NCI-H510A (cell line): ENCODE data around the gene TRIL.

Source experiments
- DNase-seq: peaks from one replicate; lab custom pipeline; 2025; lab: John Stamatoyannopoulos, UW

Gene TRIL

GRCh38 chr7:28983396-28984190, 25.5 kb upstream of the TRIL start:
- no peak for DNase-seq

DNA sequence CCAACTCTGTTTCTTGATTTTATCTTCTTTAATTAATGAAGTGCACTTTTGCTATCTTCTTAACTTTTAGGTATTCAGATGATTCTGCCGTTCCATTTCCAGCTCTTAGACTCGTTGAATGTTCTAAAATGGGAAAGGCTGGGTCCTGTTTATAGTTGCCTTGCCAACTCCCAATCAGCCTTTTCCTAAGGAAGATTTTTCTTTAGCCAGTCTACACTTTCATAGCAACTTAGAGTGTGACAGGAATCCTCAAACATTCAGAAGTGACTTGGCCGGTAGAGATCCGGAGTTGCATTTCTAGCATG, 23.0 kb upstream of the TRIL start:
- no peak for DNase-seq

- DNase-seq, result no peak
These were observed 22.5 kb upstream of the TRIL start for GRCh38 chr7:28980451-28981160.

- DNase-seq, result no peak
These were observed 21.6 kb upstream of the TRIL start for GRCh38 chr7:28979776-28980175.

- DNase-seq, result no peak
These were observed 19.8 kb upstream of the TRIL start for GRCh38 chr7:28977881-28978280.

DNA sequence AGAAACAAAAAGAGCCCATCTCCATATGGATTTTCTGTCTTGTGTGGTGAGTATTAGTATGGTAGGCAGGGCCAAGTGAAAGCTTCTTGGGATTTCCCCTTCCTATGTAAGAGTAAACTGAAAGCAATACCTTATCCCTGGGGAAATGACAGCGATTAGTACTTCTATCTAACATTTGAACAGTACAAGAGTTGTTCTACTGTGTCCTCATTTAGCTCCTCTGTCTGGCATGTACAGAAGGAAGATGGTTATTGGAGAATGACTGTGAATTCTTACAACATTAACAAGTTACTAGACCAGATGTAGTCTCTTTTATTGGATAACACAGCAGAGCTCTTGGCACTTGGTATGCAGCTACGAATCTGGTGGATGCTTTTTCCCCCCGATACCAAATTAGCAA, 17.9 kb upstream of the TRIL start:
- no peak for DNase-seq

DNA sequence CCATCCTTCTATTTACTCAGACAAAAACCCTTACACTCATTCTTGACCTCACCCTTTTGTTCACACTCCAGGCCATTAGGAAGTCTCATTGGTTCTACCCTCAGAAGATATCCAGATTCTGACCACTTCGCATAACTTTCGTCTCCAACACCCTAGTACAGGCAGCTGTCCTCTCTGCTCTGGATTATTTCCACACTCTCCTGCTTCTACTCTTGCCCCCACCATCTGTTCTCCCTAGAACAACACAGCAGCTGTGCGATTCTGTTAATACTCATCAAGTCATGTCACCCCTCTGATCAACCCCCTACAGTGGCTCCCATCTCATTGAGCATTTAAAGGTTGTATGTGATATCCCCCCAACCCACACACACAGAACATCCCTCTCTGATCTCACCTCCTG, 15.5 kb upstream of the TRIL start:
- no peak for DNase-seq

- no peak for DNase-seq
These were observed 5.9 kb upstream of the TRIL start for GRCh38 chr7:28964056-28964455.

DNA sequence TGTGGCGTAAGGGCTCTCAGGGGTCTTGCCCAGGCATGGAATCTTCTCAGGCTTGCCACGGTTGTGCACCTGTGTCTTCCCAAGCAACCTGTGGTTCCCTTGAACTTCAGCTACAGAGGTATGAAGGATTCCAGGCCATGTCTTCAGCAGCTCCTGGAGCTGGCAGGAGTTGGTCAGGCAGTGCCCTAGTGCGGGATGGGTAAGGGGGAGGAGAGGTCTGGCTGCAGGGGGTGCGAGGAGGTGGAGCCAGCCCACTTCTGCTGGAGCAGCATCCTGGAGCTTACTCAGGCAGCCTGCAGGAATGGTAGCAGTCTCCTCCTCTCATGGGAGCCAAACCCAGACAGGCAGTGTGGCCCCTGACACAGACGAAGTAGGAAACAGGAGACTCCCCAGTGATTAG, 3.8 kb upstream of the TRIL start:
- no peak for DNase-seq

- DNase-seq, result no peak
These were observed 2.1 kb upstream of the TRIL start for GRCh38 chr7:28960071-28960840.

DNA sequence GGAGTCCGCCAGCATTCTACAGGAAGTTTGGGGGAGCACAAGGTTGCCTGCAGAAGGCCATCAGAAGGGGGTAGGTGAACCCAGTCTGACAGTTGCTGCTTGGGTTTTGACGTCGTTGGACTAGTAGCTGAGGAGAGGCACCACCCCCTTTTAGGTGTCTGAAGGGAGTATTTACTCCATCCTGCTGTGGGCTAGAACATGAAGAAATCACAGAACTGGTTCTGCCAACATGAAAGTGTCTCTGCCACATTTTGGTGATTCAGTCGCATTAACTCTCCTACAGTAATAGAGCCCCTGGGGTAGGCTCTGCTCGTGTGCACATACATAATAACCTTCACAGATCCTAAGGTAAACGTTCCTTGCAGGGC, 834 bp upstream of the TRIL start:
- no peak for DNase-seq

DNA sequence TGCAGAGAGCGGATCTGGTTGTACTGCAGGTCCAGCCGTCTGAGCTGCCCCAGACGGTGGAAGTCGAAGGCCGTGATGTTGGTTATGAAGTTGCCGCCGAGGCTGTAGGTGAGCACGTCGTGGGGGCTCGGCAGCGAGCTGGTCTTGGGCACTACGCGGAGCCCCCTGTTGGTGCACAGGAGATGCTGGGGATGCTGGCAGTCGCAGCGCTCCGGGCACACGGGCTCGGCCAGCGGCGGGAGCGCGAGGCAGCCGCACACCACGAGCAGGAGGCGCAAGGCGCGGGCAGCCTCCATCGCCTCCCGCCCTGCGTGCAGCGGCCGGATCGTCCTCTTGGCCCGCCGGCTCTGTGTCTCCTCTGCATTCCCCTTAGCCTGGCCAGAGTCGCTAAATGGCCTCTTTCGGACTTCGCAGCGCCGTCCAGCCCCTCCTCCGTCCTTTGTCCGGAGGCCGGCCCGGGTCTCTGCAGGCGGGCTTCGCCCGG, 337 bp downstream of the TRIL start:
- no peak for DNase-seq

GRCh38 chr7:28957064-28957750, 923 bp downstream of the TRIL start:
- DNase-seq, result peak; percentile 48

- DNase-seq, result peak; percentile 68
These were observed 1.5 kb downstream of the TRIL start for GRCh38 chr7:28956608-28957063.

DNA sequence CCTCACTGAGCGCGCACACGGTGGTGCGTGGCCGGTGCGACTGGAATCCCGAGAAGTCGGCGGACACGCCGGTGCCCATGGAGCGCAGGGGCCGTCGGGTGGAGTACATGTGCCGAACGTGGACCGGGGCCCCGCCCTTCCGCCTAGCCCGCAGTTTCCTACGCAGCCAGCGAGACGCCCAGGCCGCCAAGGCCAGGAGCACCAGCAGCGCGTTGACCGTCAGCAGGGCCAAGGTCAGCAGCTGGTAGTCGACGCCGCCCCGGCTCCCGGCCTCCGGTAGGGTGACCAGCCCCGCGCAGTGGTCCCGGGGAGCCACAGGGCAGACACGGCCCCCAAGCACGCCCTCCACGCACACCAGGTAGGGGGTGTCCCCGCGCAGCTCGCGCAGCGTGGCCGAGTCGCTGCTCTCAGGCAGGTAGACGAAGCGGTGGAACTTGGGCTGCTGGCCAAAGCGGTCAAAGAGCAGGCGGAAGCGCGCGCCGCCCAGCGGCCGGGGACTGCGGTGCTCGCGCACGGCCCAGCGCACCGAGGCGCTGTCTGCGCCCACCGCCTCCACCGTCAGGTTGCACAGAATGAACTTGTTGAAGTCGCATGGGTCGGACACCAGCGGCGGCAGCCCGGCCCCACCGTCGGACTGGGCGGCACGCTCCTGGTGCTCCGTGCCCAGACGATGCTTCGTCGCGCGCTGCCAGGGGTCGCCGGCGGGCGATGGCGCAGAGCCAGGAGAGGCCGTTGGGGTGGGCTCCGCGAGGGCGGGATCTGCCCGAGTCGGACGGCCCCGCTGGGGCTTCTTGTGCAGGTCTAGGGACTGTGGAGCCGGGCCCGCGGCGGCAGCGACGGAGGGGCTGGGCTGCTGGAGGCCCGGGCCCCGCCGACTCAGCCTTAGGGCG, 2.2 kb downstream of the TRIL start:
- peak; percentile 45 for DNase-seq

DNA sequence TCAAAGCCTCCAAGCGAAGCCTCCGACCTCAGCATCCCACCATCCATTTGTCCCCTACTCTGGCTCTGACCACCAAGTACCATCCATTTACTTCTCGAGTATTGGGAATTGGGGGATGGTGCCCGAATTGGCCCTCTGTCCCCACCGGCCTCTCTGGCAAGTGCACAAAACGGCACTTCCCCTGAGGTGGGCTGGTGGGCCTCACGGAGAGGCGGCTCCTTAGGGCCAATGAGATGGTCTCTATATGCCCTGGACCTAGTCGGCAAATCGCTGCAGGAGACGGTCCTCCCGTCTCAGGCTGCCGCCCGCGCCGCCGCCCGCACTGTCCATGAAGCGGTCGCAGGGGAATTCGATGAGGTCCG, 2.8 kb downstream of the TRIL start:
- DNase-seq, result no peak

GRCh38 chr7:28954946-28955345, 3.2 kb downstream of the TRIL start:
- no peak for DNase-seq

DNA sequence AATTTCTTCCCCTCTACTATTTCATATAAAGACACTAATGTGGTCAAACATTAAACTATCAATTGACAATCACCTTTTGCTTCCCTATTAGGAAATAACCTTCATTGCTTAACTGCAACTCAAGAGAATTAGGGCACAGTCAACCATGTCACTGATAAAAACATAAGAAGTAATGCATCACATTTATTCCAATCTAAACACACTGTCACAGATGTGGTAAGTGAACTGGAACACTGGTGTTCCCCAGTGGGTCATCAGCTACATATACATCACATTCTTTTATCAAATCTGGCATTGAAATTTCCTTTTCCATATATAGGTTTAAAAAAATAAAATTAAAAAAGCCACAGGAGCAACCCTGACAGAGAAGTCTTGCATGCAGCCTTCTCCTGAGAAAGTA, 3.7 kb downstream of the TRIL start:
- DNase-seq, result no peak

GRCh38 chr7:28953633-28954032, 4.5 kb downstream of the TRIL start:
- DNase-seq, result no peak

DNA sequence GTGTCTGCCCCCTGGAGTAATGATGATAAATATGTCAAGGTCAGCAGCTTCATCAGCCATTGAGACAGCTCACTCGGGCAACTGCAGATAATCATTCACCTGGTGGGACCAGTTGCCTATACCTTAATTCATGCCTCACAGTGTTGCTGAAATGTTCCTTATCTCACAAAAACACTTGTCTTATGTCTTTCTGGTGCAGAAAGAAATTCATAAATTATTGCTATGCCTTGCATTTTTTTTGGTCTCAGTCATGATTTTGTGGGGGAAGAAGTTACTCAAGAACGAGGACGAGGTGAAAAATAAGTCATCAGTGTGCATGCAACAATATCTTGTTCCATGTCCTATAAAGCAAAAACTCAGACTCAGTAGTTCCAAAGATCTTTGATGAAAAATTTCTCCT, 16.0 kb downstream of the TRIL start:
- DNase-seq, result no peak

DNA sequence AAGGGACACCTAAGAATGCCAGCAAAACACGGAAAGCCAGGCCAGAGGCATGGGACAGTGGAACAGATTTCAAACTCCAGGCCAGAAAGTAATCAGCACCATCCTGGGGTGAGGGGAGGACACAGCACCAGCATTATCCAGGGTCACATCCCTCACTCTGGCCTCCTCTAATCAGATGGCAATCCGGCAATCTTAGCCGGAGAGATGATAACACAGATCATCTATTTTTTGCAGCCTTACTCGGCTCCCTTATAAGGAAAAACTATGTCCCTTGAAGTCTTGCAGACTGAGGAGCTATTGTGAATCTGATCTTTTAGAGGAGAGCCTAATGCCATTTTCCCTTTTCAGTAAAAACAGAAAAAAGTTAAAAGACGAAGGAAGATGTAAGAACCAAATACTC, 16.5 kb downstream of the TRIL start:
- DNase-seq, result no peak
